Stimulated activated naive CD8-positive, alpha-beta T cell treated with anti-CD3 and anti-CD28 coated beads, Interleukin-15, amount 100 ng/mL, for 72 hours (primary cell): ENCODE data around the gene SLC26A5.
"Not testable (repeated sequence)": the region's sequence is repeated elsewhere in the genome, so short reads cannot be mapped to it uniquely, and the experiment has no call there.

Experiments
- ATAC-seq: fragments of 150-1000 bp; cut with Tn5 transposase; 2 replicates; pipeline ENCODE4 v1.10.0; 2021; ENCODE audit warnings: mild to moderate bottlenecking, moderate library complexity
- DNase-seq, 2 donors: peaks; one replicate each; pipeline ENCODE4 v3.0.0; 2021 to 2022
- H3K27ac Mint-ChIP-seq, 2 donors: one replicate each; pipeline ENCODE4 v1.8.0; 2022; ENCODE audit warnings: mild to moderate bottlenecking in 2 of 2, mixed read lengths in 2 of 2, moderate library complexity in 2 of 2
- H3K27me3 Mint-ChIP-seq: one replicate; pipeline ENCODE4 v1.8.0; 2022; ENCODE audit warnings: mixed read lengths
- H3K4me1 Mint-ChIP-seq: one replicate; pipeline ENCODE4 v1.8.0; 2022; ENCODE audit warnings: mild to moderate bottlenecking, mixed read lengths
- H3K4me3 Mint-ChIP-seq, 2 donors: one replicate each; pipeline ENCODE4 v1.8.0; 2022; ENCODE audit warnings: mild to moderate bottlenecking in 2 of 2, mixed read lengths in 2 of 2, moderate library complexity in 1 of 2
- H3K9me3 Mint-ChIP-seq, 2 donors: one replicate each; pipeline ENCODE4 v1.8.0; 2022; ENCODE audit warnings: mixed read lengths in 2 of 2

SLC26A5 gene

GRCh38 chr7:103423467-103424179 is 22.4 kb downstream of the SLC26A5 start:
- DNase-seq (no peak), ATAC-seq (no peak)
- Mint-ChIP-seq H3K9me3 (no peaks in the 10 kb centered on the region), H3K4me1 (no peaks in the 10 kb centered on the region), H3K4me3 (no peak overlapping the region), H3K27ac (no peak overlapping the region), H3K27me3 (peaks cover 17% of the 10 kb centered on the region)

- no peak overlapping the region for H3K27ac Mint-ChIP-seq
- H3K4me3 Mint-ChIP-seq: no peak overlapping the region
- no peaks in the 10 kb centered on the region for H3K9me3 Mint-ChIP-seq
- DNase-seq: no peak
- H3K27me3 Mint-ChIP-seq: peaks cover 24% of the 10 kb centered on the region
- no peaks in the 10 kb centered on the region for H3K4me1 Mint-ChIP-seq
- no peak for ATAC-seq
Observed at GRCh38 chr7:103420857-103421384, 25.1 kb downstream of the SLC26A5 start.

- peaks cover 43% of the 10 kb centered on the region for H3K27me3 Mint-ChIP-seq
- no peak for DNase-seq
- ATAC-seq: no peak
- no peak overlapping the region for H3K27ac Mint-ChIP-seq
- H3K4me3 Mint-ChIP-seq: no peak overlapping the region
- no peaks in the 10 kb centered on the region for H3K9me3 Mint-ChIP-seq
- H3K4me1 Mint-ChIP-seq: no peaks in the 10 kb centered on the region
Observed at GRCh38 chr7:103418241-103418640, 27.8 kb downstream of the SLC26A5 start.

- no peak for ATAC-seq
Observed at GRCh38 chr7:103413407-103413806, 32.6 kb downstream of the SLC26A5 start.

GRCh38 chr7:103412151-103412550 is 33.9 kb downstream of the SLC26A5 start:
- Mint-ChIP-seq H3K27me3 (peaks cover 32% of the 10 kb centered on the region), H3K4me3 (no peak overlapping the region), H3K27ac (no peak overlapping the region), H3K4me1 (no peaks in the 10 kb centered on the region), H3K9me3 (no peaks in the 10 kb centered on the region)
- ATAC-seq: no peak
- DNase-seq: no peak

More at GRCh38 chr7:103413407-103413806, 32.6 kb downstream of the SLC26A5 start:
- Mint-ChIP-seq H3K9me3 (no peaks in the 10 kb centered on the region), H3K4me1 (no peaks in the 10 kb centered on the region), H3K27me3 (peaks cover 45% of the 10 kb centered on the region), H3K4me3 (no peak overlapping the region), H3K27ac (no peak overlapping the region)
- DNase-seq: no peak

- not testable (repeated sequence) for DNase-seq, H3K4me3 Mint-ChIP-seq, H3K9me3 Mint-ChIP-seq, H3K27ac Mint-ChIP-seq, H3K4me1 Mint-ChIP-seq, ATAC-seq
- H3K27me3 Mint-ChIP-seq: peaks cover 23% of the 10 kb centered on the region
Observed at GRCh38 chr7:103405789-103406613, 40.0 kb downstream of the SLC26A5 start.

GRCh38 chr7:103399687-103400086 is 46.3 kb downstream of the SLC26A5 start:
- H3K9me3 Mint-ChIP-seq: not testable (repeated sequence)

GRCh38 chr7:103398483-103399127 is 47.4 kb downstream of the SLC26A5 start:
- Mint-ChIP-seq H3K4me3 (no peak overlapping the region), H3K9me3 (no peaks in the 10 kb centered on the region), H3K4me1 (no peaks in the 10 kb centered on the region), H3K27me3 (peaks cover 20% of the 10 kb centered on the region), H3K27ac (no peak overlapping the region)
- DNase-seq (no peak), ATAC-seq (no peak)

More at GRCh38 chr7:103399687-103400086, 46.3 kb downstream of the SLC26A5 start:
- not testable (repeated sequence) for ATAC-seq, DNase-seq, H3K4me3 Mint-ChIP-seq, H3K4me1 Mint-ChIP-seq, H3K27ac Mint-ChIP-seq
- H3K27me3 Mint-ChIP-seq: peaks cover 22% of the 10 kb centered on the region

- no peak overlapping the region for H3K4me3 Mint-ChIP-seq
- no peak overlapping the region for H3K27ac Mint-ChIP-seq
- ATAC-seq (no peak), DNase-seq (no peak)
- H3K9me3 Mint-ChIP-seq: no peaks in the 10 kb centered on the region
- H3K4me1 Mint-ChIP-seq: no peaks in the 10 kb centered on the region
- peaks cover 8% of the 10 kb centered on the region for H3K27me3 Mint-ChIP-seq
Observed at GRCh38 chr7:103396471-103396870, 49.5 kb downstream of the SLC26A5 start.

GRCh38 chr7:103395071-103395470 is 50.9 kb downstream of the SLC26A5 start:
- Mint-ChIP-seq H3K9me3 (no peaks in the 10 kb centered on the region), H3K4me3 (no peak overlapping the region), H3K4me1 (no peaks in the 10 kb centered on the region), H3K27ac (peak overlapping the region in 1 of 2 donors; percentile 1), H3K27me3 (peaks cover 9% of the 10 kb centered on the region)
- ATAC-seq (no peak), DNase-seq (no peak)

- Mint-ChIP-seq H3K4me3 (no peak overlapping the region), H3K9me3 (no peaks in the 10 kb centered on the region)
Observed at GRCh38 chr7:103394566-103394965, 51.4 kb downstream of the SLC26A5 start.

GRCh38 chr7:103391976-103392375 is 54.0 kb downstream of the SLC26A5 start:
- H3K4me1 Mint-ChIP-seq: no peaks in the 10 kb centered on the region
- peaks cover 21% of the 10 kb centered on the region for H3K27me3 Mint-ChIP-seq
- no peak for ATAC-seq
- no peak overlapping the region for H3K4me3 Mint-ChIP-seq
- H3K27ac Mint-ChIP-seq: no peak overlapping the region
- no peaks in the 10 kb centered on the region for H3K9me3 Mint-ChIP-seq
- DNase-seq: no peak

More at GRCh38 chr7:103394566-103394965, 51.4 kb downstream of the SLC26A5 start:
- Mint-ChIP-seq H3K27ac (no peak overlapping the region), H3K27me3 (peaks cover 14% of the 10 kb centered on the region), H3K4me1 (no peaks in the 10 kb centered on the region)
- ATAC-seq: no peak
- DNase-seq: no peak

GRCh38 chr7:103391150-103391549 is 54.9 kb downstream of the SLC26A5 start:
- Mint-ChIP-seq H3K4me3 (no peak overlapping the region), H3K27me3 (peaks cover 14% of the 10 kb centered on the region), H3K9me3 (no peaks in the 10 kb centered on the region), H3K4me1 (no peaks in the 10 kb centered on the region), H3K27ac (no peak overlapping the region)
- no peak for ATAC-seq
- no peak for DNase-seq

GRCh38 chr7:103389263-103389662 is 56.7 kb downstream of the SLC26A5 start:
- Mint-ChIP-seq H3K4me1 (no peaks in the 10 kb centered on the region), H3K4me3 (no peak overlapping the region), H3K9me3 (no peaks in the 10 kb centered on the region), H3K27ac (peak overlapping the region in 1 of 2 donors; percentile 63), H3K27me3 (peaks cover 13% of the 10 kb centered on the region)
- DNase-seq (no peak), ATAC-seq (no peak)

GRCh38 chr7:103388469-103389140 is 57.4 kb downstream of the SLC26A5 start:
- no peaks in the 10 kb centered on the region for H3K4me1 Mint-ChIP-seq
- DNase-seq (no peak), ATAC-seq (no peak)
- H3K27me3 Mint-ChIP-seq: peaks cover 13% of the 10 kb centered on the region
- H3K4me3 Mint-ChIP-seq: no peak overlapping the region
- H3K27ac Mint-ChIP-seq: no peak overlapping the region
- H3K9me3 Mint-ChIP-seq: no peaks in the 10 kb centered on the region
